Renal cortex interstitium (tissue), 15 donors: ENCODE measurements around the gene RHEB. TPM values are rescaled to one million over a fixed set of nuclear protein-coding genes. Genes with fewer than 3 reads are reported as not detected.

Experiments used
- DNase-seq, 11 donors: peaks; one replicate each; pipeline ENCODE4 v3.0.0-alpha.2; 2013; ENCODE audit warnings: low read depth in 9 of 11, low spot score in 4 of 11; ENCODE audit errors: extremely low read depth in 1 of 11
- long read RNA-seq, 16 experiments: transcript quantifications; one replicate each; lab custom pipeline, GENCODE V29; 2026
- polyA plus RNA-seq, 3 donors: library from polyadenylated mRNA; unstranded; fragments of 120-200 nt; gene quantifications; one replicate each; pipeline ENCODE4 v1.2.1, GENCODE V29; 2013; ENCODE audit not compliant: insufficient read length in 3 of 3

The RHEB gene, protein sequence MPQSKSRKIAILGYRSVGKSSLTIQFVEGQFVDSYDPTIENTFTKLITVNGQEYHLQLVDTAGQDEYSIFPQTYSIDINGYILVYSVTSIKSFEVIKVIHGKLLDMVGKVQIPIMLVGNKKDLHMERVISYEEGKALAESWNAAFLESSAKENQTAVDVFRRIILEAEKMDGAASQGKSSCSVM
- polyA plus RNA-seq: 100 to 1,000 TPM; 116 to 160 (median 131) TPM
- long read RNA-seq, donor 1, transcript RHEB-201 (8 exons, 2,075 nt): major isoform, 54 of 61 reads
- long read RNA-seq, donor 1, partial matches to known transcripts: 6 of 61 reads
- long read RNA-seq, donor 1, other reads (novel, unspliced or antisense): 0 of 61 reads
- long read RNA-seq, donor 2, transcript RHEB-201 (8 exons, 2,075 nt): major isoform, 52 of 54 reads
- long read RNA-seq, donor 2, partial matches to known transcripts: 0 of 54 reads
- long read RNA-seq, donor 2, other reads (novel, unspliced or antisense): 0 of 54 reads
- long read RNA-seq, donor 3, transcript RHEB-201 (8 exons, 2,075 nt): major isoform, 91 of 105 reads
- long read RNA-seq, donor 3, partial matches to known transcripts: 6 of 105 reads
- long read RNA-seq, donor 3, other reads (novel, unspliced or antisense): 5 of 105 reads
- long read RNA-seq, donor 4, transcript RHEB-201 (8 exons, 2,075 nt): major isoform, 45 of 47 reads
- long read RNA-seq, donor 4, partial matches to known transcripts: 0 of 47 reads
- long read RNA-seq, donor 4, other reads (novel, unspliced or antisense): 0 of 47 reads
- long read RNA-seq, donor 5: 0 reads
- long read RNA-seq, donor 6, transcript RHEB-201 (8 exons, 2,075 nt): major isoform, 51 of 59 reads
- long read RNA-seq, donor 6, partial matches to known transcripts: 7 of 59 reads
- long read RNA-seq, donor 6, other reads (novel, unspliced or antisense): 0 of 59 reads
- long read RNA-seq, donor 7, transcript RHEB-201 (8 exons, 2,075 nt): major isoform, 63 of 86 reads
- long read RNA-seq, donor 7, partial matches to known transcripts: 13 of 86 reads
- long read RNA-seq, donor 7, other reads (novel, unspliced or antisense): 6 of 86 reads
- long read RNA-seq, donor 8: 0 reads
- long read RNA-seq, donor 9, transcript RHEB-201 (8 exons, 2,075 nt): major isoform, 70 of 71 reads
- long read RNA-seq, donor 9, partial matches to known transcripts: 0 of 71 reads
- long read RNA-seq, donor 9, other reads (novel, unspliced or antisense): 0 of 71 reads
- long read RNA-seq, donor 10, transcript RHEB-201 (8 exons, 2,075 nt): major isoform, 69 of 79 reads
- long read RNA-seq, donor 10, partial matches to known transcripts: 7 of 79 reads
- long read RNA-seq, donor 10, other reads (novel, unspliced or antisense): 0 of 79 reads
- long read RNA-seq, donor 11, transcript RHEB-201 (8 exons, 2,075 nt): major isoform, 49 of 55 reads
- long read RNA-seq, donor 11, partial matches to known transcripts: 0 of 55 reads
- long read RNA-seq, donor 11, other reads (novel, unspliced or antisense): 5 of 55 reads
- long read RNA-seq, donor 12, transcript RHEB-201 (8 exons, 2,075 nt): major isoform, 30 of 30 reads
- long read RNA-seq, donor 12, partial matches to known transcripts: 0 of 30 reads
- long read RNA-seq, donor 12, other reads (novel, unspliced or antisense): 0 of 30 reads
- long read RNA-seq, donor 13: 0 reads
- long read RNA-seq, donor 14, transcript RHEB-201 (8 exons, 2,075 nt): major isoform, 61 of 68 reads
- long read RNA-seq, donor 14, partial matches to known transcripts: 6 of 68 reads
- long read RNA-seq, donor 14, other reads (novel, unspliced or antisense): 0 of 68 reads
- long read RNA-seq, donor 15, transcript RHEB-201 (8 exons, 2,075 nt): major isoform, 23 of 29 reads
- long read RNA-seq, donor 15, partial matches to known transcripts: 0 of 29 reads
- long read RNA-seq, donor 15, other reads (novel, unspliced or antisense): 5 of 29 reads
- long read RNA-seq, donor 16, transcript RHEB-201 (8 exons, 2,075 nt): major isoform, 143 of 158 reads
- long read RNA-seq, donor 16, partial matches to known transcripts: 5 of 158 reads
- long read RNA-seq, donor 16, other reads (novel, unspliced or antisense): 5 of 158 reads

DNA sequence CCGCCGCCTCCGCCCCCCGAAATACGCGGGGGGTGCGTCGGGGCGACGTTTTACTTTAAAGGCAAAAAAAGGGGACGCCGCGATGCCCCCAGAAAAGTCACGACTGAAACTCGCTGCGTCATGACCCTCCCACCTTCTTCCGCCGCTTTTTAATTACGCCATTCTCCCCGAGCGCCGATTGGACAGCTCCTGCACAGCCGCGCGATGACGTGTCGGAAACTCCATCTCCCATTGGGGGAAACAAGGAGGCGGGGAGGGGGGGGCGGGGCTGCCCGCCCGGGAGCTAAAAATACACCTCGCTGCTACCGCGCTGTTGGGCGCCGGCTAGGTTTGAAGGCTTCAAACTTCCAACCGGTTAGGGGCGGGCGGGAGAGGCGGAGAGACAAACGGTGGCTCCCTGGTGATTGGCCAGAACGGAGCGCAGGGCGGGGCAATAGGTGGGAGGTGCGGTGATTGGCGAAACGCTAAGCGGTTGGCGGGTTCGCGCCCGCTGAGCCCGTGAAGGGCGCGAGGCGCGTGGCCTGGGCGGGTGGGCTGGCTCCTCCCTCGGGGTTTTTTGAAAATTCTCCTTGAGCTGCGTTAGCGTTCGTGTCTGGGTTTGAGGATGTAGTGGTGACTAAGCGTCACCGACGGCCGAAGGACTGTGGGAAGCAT is at the start of gene RHEB:
Gene RHEB (minus strand): TSS at position 131 of the 654 bp plus-strand sequence. CDS start 384 bp downstream, outside the sequence.
- peak; percentile 96 to 99 (median 98) for DNase-seq

DNA sequence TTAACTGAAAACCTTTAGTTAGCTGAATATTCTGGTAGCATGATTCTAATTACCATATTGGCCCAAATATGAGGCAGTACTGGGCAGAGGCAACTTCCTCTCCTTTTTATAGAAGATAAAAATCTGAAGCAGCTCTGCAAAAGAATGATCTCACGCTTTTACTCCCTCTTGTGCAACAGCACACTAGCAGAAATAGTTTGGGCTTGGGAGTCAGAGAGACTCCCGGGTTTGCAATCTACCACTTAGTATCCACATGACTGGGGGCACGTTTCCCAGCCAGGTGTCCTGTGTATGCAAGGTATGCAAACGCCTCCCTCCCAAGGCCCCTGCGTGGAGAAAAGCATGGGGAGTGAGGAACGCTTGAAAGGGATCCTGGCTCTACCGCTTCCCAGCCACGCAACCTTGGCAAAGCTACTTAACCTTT is 47.2 kb upstream of the RHEB start:
- DNase-seq: peak in 1 of 11 donors; percentile 31

DNA sequence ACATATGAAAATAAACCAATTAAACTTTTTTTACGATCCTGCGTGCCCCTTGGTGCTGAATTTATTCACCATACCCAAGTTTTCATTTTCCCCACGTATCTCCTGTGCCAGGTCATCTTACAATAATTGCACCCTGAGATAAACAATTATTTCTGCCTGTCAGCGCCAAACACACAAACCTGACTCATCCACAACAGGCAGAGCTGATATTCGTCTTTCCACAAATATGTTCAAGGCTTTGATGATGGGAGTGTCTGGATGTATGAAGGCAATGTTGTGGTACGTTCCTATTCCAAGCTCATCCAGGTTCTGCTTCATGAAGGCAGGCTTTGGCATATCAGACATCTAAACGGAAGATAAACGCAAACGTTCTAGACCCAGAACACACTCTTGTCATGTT is 45.8 kb upstream of the RHEB start:
- DNase-seq: no peak

DNA sequence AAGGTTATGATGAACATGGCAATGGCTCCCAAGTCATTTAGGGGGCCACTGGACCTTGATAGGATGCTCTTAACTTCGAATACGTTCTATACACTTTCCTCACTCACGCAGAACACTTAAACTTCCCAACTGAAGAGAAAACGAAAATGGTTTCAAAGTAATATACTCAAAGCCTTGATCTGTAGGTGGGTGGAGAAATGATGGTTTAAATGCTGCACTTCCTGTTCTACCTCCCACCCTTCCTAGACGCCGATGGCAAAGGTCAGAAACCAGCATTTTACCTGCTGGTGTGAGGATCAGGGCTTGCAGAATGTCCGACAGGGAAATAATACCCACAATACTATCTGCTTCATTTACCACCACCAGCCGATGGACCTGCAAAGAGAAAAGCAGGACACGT is 40.5 kb upstream of the RHEB start:
- no peak for DNase-seq

DNA sequence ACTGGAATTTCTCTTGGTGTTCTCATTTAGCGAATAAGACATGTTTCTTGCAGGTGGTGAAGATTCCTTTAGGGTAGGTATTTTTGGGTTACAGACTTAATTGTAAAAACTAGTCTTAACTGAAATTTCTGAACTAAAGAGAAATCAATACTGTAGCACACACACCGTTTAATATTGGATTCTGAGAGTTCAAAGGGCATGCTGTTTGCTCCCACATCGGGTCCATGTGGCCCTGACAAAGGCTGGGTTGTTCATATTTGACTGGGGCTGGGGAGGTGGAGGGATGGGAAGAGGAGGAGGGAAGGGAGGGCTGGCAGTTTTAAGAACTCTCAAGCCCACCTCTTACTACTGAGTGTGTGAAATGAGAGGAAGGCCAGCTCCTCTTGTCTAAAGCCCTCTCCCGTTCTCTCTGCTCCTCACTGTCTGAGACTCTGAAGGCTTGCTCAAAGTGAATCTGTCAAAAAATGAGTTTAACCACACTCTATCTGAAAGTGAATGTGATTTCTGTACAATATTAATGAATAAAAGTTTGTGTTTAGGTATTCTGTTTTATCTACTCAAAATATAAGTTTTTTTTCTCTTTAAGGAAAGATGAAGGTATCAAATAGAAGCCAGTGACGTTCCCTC is 40.0 kb upstream of the RHEB start:
- DNase-seq: no peak

DNA sequence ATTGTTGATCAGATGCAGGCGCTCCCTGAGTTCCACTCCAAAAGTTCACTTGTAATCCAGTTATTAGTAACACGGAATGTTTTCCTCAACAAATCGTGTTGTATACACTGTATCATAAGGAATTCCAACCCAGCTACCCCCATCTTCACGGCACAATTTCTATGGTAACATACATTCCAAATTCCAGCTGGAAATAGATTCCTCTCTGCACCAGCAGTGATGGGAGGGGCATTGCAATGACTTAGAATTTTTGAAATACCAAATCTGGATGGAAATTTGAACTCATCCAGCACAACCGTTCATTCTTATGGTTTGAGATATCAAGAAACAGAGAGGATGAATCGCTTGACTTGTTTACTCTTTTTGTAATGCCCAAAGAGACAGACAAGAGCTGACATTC is 38.9 kb upstream of the RHEB start:
- peak in 1 of 11 donors; percentile 22 for DNase-seq

DNA sequence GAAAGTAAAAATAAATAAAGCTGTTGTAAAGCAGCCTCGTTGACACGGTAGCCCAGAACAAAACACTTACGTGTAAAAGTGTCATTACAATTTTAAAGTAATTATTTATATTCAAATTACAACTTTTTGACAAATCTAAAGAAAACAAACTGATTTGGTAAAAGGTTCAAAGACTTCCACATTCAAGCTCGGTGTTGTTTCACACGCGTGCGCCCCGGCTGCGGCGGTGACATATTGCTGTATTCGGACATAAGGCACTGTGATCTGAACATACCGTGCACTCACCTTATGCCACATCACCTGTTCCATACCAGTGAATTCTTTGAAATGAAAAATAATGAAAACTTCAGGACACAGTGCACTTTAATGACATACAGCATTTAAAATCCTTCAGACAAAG is 36.9 kb upstream of the RHEB start:
- no peak for DNase-seq

DNA sequence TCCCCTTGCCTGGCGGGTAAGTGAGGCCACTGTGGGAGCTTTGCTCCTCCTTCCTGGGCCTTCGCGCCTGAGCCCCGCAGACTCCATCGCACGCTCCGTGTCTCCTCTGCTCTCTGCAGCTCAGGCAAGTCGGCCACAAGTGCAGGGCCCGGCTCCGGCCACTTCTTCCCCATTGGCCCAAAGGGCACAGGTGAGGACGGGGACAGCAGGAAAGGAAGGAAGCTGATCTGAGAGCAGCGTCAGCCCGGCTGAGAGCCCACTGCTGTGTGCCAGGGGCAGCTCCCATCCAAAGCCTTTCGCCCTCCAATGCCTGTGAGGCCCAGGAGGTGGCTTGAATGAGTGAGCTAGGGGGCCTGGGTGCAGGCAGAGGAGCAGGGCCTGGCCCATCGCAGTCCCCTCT is 33.7 kb upstream of the RHEB start:
- no peak for DNase-seq

DNA sequence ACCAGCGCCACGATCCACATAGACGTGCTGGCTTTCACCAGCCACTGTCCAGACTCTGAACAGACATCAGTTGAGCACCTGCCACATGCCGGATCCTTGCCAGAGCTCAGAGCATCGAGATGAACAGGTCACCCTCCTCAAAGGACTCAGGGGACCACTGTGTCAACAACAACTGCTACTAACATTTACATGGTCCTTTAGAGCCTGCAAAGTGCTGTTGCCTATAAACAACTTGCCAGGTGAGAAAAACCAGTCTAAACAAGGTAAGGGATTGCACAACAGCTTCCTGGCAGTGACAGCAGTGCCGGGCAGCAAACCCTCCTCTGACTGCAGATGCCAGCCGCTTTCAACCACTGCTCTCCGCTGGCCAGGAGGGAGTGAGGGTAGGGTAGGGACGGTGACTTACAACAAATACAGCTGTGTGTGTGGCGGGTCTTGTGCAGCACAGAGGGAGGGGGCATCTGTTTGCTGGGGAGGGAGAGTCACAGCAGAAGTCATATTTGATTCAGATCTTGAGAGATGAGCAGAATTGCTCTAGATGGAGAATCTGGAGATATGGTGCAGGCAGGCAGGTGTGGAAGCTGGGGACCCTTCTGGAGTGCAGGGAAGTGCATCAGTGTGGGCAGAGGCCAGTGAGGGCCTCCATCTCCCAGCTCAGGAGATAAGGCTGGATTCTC is 32.8 kb upstream of the RHEB start:
- no peak for DNase-seq

DNA sequence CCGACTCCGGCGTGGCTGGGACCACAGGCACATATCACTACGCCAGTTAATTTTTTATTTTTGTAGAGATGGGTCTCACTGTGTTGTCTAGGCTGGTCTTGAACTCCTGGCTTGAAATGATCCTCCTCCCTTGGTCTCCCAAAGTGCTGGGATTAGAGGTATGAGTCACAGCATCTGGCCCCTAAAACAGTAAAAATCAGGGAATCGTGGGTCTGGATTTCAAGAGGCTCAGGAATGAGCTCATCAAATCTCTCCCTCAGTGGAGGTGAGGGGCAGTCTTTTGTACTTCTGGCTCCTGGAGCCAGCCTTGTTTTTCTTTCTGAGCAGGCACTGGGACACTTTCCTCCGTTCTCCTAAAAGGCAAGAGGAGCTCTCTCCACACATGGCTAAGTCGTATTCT is 32.1 kb upstream of the RHEB start:
- no peak for DNase-seq

DNA sequence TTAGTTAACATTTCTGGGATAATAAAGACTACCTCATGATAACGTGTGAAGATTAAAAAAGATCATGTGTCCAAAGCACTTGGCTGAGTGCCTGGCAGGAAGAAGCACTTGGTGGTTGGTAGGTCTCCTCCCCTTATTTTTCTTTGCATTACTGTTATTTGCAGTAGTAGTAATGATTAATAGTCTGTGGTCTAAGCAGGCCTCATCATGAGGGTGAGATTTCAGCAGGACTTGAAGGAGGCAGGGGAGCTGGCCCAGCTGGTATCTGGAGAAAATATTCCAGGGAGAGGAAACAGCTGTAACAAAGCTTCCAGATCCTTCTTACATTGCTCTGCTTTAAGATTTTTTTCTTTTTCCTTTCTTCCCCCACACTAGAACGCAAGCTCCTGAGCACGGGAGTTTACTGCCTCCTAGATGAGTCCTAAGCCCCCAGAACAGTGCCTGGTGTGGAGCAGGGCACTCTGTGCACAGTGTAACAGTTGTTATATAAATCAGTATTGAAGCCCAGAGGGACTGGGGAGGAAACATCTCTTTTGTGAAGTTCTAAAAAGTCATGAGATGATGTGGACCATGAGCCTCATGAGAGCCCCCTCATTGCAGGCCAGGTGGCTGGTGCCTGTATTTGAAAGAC is 31.1 kb upstream of the RHEB start:
- peak in 1 of 11 donors; percentile 26 for DNase-seq

DNA sequence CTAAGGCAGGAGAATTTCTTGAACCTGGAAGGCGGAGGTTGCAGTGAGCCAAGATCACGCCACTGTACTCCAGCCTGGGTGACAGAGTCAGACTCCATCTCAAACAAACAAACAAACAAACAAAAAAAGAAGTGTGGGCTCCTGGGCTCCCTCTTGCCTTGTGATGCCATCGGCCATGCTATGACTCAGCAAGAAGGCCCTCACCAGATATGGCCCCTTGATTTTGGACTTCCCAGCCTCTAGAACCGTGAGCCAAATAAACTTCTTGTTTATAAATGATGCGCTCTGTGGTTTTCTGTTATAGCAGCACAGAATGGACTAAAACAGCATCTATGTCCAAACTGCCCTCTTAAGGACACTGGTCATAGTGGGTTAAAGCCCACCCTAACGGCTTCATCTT is 29.9 kb upstream of the RHEB start:
- DNase-seq: no peak

DNA sequence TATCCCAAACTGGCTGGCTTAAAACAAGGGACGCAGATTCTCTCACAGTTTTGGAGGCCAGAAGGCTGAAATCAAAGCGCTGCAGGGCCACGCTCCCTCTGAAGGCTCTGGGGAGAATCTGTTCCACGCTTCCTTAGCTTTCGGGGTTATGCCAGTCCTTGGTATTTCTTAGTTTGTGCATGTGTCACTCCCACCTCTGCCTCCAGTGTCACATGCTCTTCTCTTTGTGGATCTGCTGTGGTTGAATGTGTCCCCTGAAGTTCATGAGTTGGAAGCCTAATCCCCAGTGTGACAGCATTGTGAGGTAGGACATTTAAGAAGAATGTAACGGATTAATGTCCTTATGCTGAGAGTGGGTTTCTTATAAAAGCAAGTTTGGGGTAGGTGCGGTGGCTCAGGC is 29.4 kb upstream of the RHEB start:
- DNase-seq: no peak

DNA sequence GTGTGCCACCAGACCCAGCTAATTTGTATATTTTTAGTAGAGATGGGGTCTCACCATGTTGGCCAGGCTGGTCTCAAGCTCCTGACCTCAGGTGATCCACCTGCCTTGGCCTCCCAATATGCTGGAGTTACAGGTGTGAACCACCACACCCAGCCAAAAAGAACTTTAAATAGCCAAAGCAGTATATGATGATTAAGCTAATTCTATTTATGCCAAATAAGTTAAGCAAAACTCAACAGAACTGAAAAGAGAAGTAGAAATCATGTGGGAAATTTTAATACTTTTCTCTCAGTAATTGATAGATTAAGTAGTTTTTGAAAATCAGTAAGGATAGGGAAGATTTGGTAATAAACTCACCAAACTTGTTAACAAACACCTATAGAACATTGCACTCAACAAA is 24.5 kb upstream of the RHEB start:
- DNase-seq: no peak

DNA sequence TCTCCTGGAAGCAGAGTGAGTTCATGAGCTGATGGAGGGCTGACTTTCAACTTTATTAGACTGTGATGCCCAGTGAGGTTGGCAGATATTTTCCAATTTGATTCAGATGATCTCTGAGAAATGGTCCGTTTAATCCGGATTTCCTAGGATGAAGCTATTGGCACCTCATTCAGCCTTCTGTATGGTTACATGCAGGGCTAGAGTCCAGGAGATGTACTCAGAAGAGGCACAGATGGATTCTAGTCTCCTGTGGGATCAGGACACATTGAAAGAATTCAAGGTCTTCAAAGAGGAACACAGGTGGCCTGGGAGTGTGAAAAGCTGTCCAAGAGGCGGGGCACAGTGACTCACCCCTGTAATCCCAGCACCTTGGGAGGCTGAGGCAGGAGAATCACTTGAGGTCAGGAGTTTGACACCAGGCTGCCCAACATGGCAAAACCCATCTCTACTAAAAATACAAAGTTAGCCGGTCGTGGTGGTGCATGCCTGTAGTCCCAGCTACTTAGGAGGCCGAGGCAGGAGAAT is 23.0 kb upstream of the RHEB start:
- DNase-seq: no peak
